ENCODE data around the gene AIP.
"Not testable (repeated sequence)": the region's sequence is repeated elsewhere in the genome, so short reads cannot be mapped to it uniquely, and the experiment has no call there.

The AIP gene

GRCh38 chr11:67449116-67449844, 33.5 kb upstream of the AIP start:
- DNase-seq: no peak

GRCh38 chr11:67450796-67451657, 31.8 kb upstream of the AIP start:
- DNase-seq: no peak

- no peak for DNase-seq
Measured at GRCh38 chr11:67451658-67451976, 31.2 kb upstream of the AIP start.

- no peak for DNase-seq
Measured at GRCh38 chr11:67452141-67452952, 30.5 kb upstream of the AIP start, which contains the start of gene GPR152. Gene GPR152 (minus strand): TSS chr11:67452729. CDS start chr11:67452724, 5 bp downstream.

GRCh38 chr11:67453816-67454732, 28.8 kb upstream of the AIP start:
- DNase-seq: no peak

- no peak for DNase-seq
Measured at GRCh38 chr11:67455054-67455453, 27.8 kb upstream of the AIP start, which contains the start of gene CABP4. Gene CABP4 (plus strand): TSS chr11:67455354. CDS start chr11:67455424, 70 bp downstream.

GRCh38 chr11:67456068-67456705, 26.6 kb upstream of the AIP start:
- DNase-seq: no peak

GRCh38 chr11:67457453-67457852, 25.4 kb upstream of the AIP start:
- no peak for DNase-seq

GRCh38 chr11:67458266-67458665, 24.6 kb upstream of the AIP start:
- no peak for DNase-seq

GRCh38 chr11:67463186-67463585, 19.6 kb upstream of the AIP start:
- no peak for DNase-seq

GRCh38 chr11:67463680-67464410, 19.0 kb upstream of the AIP start:
- DNase-seq: no peak

- peak; percentile 91 for DNase-seq
Measured at GRCh38 chr11:67464411-67465188, 18.2 kb upstream of the AIP start.

GRCh38 chr11:67465189-67465510, 17.7 kb upstream of the AIP start:
- DNase-seq: no peak

- not testable (repeated sequence) for DNase-seq
Measured at GRCh38 chr11:67465530-67465929, 17.3 kb upstream of the AIP start.

GRCh38 chr11:67466367-67466766, 16.5 kb upstream of the AIP start:
- DNase-seq: no peak

GRCh38 chr11:67466962-67467771, 15.7 kb upstream of the AIP start:
- DNase-seq: no peak

GRCh38 chr11:67468056-67468455, 14.8 kb upstream of the AIP start:
- DNase-seq: no peak

GRCh38 chr11:67468456-67468758, 14.4 kb upstream of the AIP start:
- no peak for DNase-seq

- peak; percentile 89 for DNase-seq
Measured at GRCh38 chr11:67468759-67469507, 13.9 kb upstream of the AIP start, which contains the start of gene TMEM134. Gene TMEM134 (minus strand): TSS chr11:67469251. CDS start chr11:67469192, 59 bp downstream.

Data from NK-92 treated with Interleukin-12 subunit alpha and Interleukin-12 subunit beta, amount 100 ng/mL, for 24 hours (cell line).